ENCODE results near the gene MRPL52.
A peak's percentile ranks its signal among the peaks of the same experiment; 100 is the strongest.
"Not testable (repeated sequence)": the region's sequence is repeated elsewhere in the genome, so short reads cannot be mapped to it uniquely, and the experiment has no call there.

Gene MRPL52

GRCh38 chr14:22822016-22822570 is 7.6 kb upstream of the MRPL52 start:
- TF ChIP-seq CTCF (IDR thresholded peaks at IDR 0.05; ENCODE audit: extremely low read depth, missing control alignments): no peak
- DNase-seq (ENCODE audit: low spot score): no peak

- DNase-seq (ENCODE audit: low spot score): peak; percentile 66
- TF ChIP-seq CTCF (IDR thresholded peaks at IDR 0.05; ENCODE audit: extremely low read depth, missing control alignments): peak; percentile 91
Measured at GRCh38 chr14:22822571-22823098, 7.1 kb upstream of the MRPL52 start.

- no peak for DNase-seq (ENCODE audit: low spot score)
- TF ChIP-seq CTCF (IDR thresholded peaks at IDR 0.05; ENCODE audit: extremely low read depth, missing control alignments): no peak
Measured at GRCh38 chr14:22824711-22825359, 4.9 kb upstream of the MRPL52 start.

- not testable (repeated sequence) for DNase-seq (ENCODE audit: low spot score)
Measured at GRCh38 chr14:22829076-22829660, 519 bp upstream of the MRPL52 start.

GRCh38 chr14:22830443-22831010 is 840 bp downstream of the MRPL52 start:
- TF ChIP-seq CTCF (IDR thresholded peaks at IDR 0.05; ENCODE audit: extremely low read depth, missing control alignments): no peak
- DNase-seq (ENCODE audit: low spot score): no peak

GRCh38 chr14:22835505-22835904 is 5.8 kb downstream of the MRPL52 start:
- no peak for DNase-seq (ENCODE audit: low spot score)
- no peak for TF ChIP-seq CTCF (IDR thresholded peaks at IDR 0.05; ENCODE audit: extremely low read depth, missing control alignments)

GRCh38 chr14:22836301-22837113 is 6.8 kb downstream of the MRPL52 start, which contains the start of gene MMP14:
MMP14 (plus strand) TSS chr14:22836585; CDS start chr14:22836818, 233 bp downstream.
- no peak for DNase-seq (ENCODE audit: low spot score)
- no peak for TF ChIP-seq CTCF (IDR thresholded peaks at IDR 0.05; ENCODE audit: extremely low read depth, missing control alignments)

All from GM20000 (cell line).